HepG2 (cell line): ENCODE measurements around the gene GSPT1. TPM values are rescaled to one million over a fixed set of nuclear protein-coding genes. Genes with fewer than 3 reads are reported as not detected.

Experiments
- FOXA3 ChIP-seq: IDR thresholded peaks from 2 replicates; pipeline ENCODE4 v1.6.1; 2016; ENCODE audit warnings: missing genetic modification reagents, missing compliant biosample characterization
- GLI4 ChIP-seq: sonication (generic); formaldehyde crosslinking; IDR thresholded peaks from 2 replicates; pipeline ENCODE4 v1.5.1; 2020; ENCODE audit warnings: missing genetic modification reagents, mild to moderate bottlenecking, moderate library complexity, borderline replicate concordance
- HOXA5 ChIP-seq: sonication (generic); formaldehyde crosslinking; IDR thresholded peaks from 2 replicates; pipeline ENCODE4 v1.4.0; 2020; ENCODE audit warnings: missing genetic modification reagents
- KDM4B ChIP-seq: sonication (generic); formaldehyde crosslinking; IDR thresholded peaks from 2 replicates; pipeline ENCODE4 v1.4.0; 2020; ENCODE audit warnings: missing genetic modification reagents
- NFATC3 ChIP-seq: sonication (generic); formaldehyde crosslinking; IDR thresholded peaks from 2 replicates; pipeline ENCODE4 v1.5.1; 2020; ENCODE audit warnings: mild to moderate bottlenecking, missing genetic modification reagents
- NFE2L2 ChIP-seq: fragments of 150-350 bp; IDR thresholded peaks from 2 replicates; pipeline ENCODE4 v1.6.1; 2014; ENCODE audit warnings: low read length
- PTBP1 ChIP-seq: fragments of 200-400 bp; formaldehyde crosslinking; IDR thresholded peaks from 2 replicates; pipeline ENCODE4 v1.6.1; 2018; ENCODE audit warnings: low read length, low read depth; ENCODE audit not compliant: poor library complexity, severe bottlenecking
- RARG ChIP-seq: sonication (generic); formaldehyde crosslinking; IDR thresholded peaks from 2 replicates; pipeline ENCODE4 v1.4.0; 2020; ENCODE audit warnings: low read depth, mild to moderate bottlenecking, missing genetic modification reagents
- ZBTB7A ChIP-seq: sonication (generic); formaldehyde crosslinking; IDR thresholded peaks from 2 replicates; pipeline ENCODE4 v1.8.0; 2022; ENCODE audit warnings: mild to moderate bottlenecking, missing genetic modification reagents
- ZNF274 ChIP-seq: sonication (generic); formaldehyde crosslinking; IDR thresholded peaks from 2 replicates; pipeline ENCODE4 v1.5.1; 2020; ENCODE audit warnings: mild to moderate bottlenecking, missing genetic modification reagents
- ZNF282 ChIP-seq: fragments of 450-650 bp; IDR thresholded peaks from 2 replicates; pipeline ENCODE4 v1.6.1; 2018; ENCODE audit not compliant: partially characterized antibody
- ZNF614 ChIP-seq: IDR thresholded peaks from 2 replicates; pipeline ENCODE4 v1.6.1; 2018; ENCODE audit warnings: missing biosample characterization, missing genetic modification reagents, inconsistent platforms, borderline replicate concordance
- polyA plus RNA-seq, 8 experiments: library from polyadenylated mRNA; depleted of rRNA in 3 of 8; stranded (reverse) in 7 of 8; unstranded in 1 of 8; fragments of >200 nt; fragmentation: Illumina TruSeq in 4 of 8; extraction: Trizol in 4 of 8; gene quantifications; 2 replicates each; pipeline versions ENCODE4 v1.2.1 to v1.2.3, GENCODE V29; 2011 to 2016; ENCODE audit warnings: low read depth in 4 of 8, missing spikeins in 1 of 8, mixed read lengths in 1 of 8; ENCODE audit not compliant: insufficient read depth in 1 of 8
- total RNA-seq, 5 experiments: library from RNA; depleted of rRNA; stranded (reverse); fragments of >200 nt; fragmentation: Illumina TruSeq; extraction: Trizol; gene quantifications; 2 replicates each; pipeline ENCODE4 v1.2.3, GENCODE V29; 2016; ENCODE audit warnings: low read depth in 1 of 5
- TF ChIP-seq, protein P1 (sequence below): sonication (generic); formaldehyde crosslinking; IDR thresholded peaks from 2 replicates; pipeline ENCODE4 v1.5.0; 2020; ENCODE audit warnings: missing genetic modification reagents
- TF ChIP-seq, protein P2 (sequence below): IDR thresholded peaks from 2 replicates; pipeline ENCODE4 v1.6.1; 2012; ENCODE audit warnings: low read depth, low read length, improper control_type of control experiment
- TF ChIP-seq, protein P3 (sequence below): sonication (generic); formaldehyde crosslinking; IDR thresholded peaks from 2 replicates; pipeline ENCODE4 v1.4.0; 2020; ENCODE audit warnings: mild to moderate bottlenecking, missing genetic modification reagents
- TF ChIP-seq, protein P4 (sequence below): sonication (generic); formaldehyde crosslinking; IDR thresholded peaks from 2 replicates; pipeline ENCODE4 v1.4.0; 2020; ENCODE audit warnings: missing genetic modification reagents
- TF ChIP-seq, protein P5 (sequence below): sonication (generic); formaldehyde crosslinking; conservative IDR thresholded peaks from 2 replicates; pipeline ENCODE4 v1.4.0; 2020; ENCODE audit warnings: missing genetic modification reagents
- TF ChIP-seq, protein P6 (sequence below): sonication (generic); formaldehyde crosslinking; IDR thresholded peaks from 2 replicates; pipeline ENCODE4 v1.4.0; 2020; ENCODE audit warnings: missing genetic modification reagents, borderline replicate concordance

Gene GSPT1
- total and polyA plus RNA-seq, 2 of the 13 experiments (the other 11 are each of a cell fraction or from before 2014, with no cell fraction given) = 120 to 316 TPM

DNA sequence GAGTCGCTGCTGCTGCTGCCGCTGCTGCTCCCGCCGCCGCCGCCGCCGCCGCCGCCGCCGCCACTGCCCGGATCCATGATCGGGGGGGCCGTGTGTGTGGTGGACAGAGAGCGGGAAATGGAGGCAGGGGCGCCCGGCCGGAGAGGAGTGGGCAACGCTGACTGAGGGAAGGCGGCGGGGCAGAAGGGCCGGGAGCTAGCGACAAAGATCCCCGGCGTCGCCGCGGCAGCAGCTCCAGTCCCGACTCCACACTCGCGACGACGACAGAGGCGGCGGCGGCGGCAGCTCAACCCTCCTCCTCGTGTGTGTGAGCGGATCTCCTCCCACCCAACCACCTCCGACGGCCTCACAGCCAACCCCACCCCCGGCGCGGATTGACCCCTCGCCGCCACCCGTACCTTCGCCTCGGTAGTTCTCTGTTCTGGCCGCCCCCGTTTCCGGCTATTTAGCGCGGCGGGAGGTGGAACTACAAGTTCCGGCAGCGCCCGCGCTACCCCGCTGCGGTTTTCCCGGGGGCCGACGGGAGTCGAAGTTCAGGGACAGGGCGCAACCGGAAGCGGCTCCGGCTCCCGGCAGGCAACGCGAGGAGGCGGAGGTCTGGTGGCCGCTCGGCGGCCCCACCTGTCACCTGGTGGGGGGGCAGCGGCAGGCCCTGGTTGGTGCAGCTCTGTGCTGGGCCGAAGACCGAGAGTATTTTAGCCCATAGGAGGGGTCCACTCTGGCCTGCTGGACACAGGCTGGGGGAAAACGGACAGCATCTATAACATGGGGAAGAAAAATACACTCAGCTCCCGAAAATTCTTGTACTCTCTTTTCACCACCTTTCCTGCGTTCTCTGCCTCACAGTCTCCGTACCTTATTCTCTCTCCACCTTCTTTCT, at the start of gene GSPT1 (continued):
- TF ChIP-seq, protein P1, sequence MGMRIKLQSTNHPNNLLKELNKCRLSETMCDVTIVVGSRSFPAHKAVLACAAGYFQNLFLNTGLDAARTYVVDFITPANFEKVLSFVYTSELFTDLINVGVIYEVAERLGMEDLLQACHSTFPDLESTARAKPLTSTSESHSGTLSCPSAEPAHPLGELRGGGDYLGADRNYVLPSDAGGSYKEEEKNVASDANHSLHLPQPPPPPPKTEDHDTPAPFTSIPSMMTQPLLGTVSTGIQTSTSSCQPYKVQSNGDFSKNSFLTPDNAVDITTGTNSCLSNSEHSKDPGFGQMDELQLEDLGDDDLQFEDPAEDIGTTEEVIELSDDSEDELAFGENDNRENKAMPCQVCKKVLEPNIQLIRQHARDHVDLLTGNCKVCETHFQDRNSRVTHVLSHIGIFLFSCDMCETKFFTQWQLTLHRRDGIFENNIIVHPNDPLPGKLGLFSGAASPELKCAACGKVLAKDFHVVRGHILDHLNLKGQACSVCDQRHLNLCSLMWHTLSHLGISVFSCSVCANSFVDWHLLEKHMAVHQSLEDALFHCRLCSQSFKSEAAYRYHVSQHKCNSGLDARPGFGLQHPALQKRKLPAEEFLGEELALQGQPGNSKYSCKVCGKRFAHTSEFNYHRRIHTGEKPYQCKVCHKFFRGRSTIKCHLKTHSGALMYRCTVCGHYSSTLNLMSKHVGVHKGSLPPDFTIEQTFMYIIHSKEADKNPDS = peak; percentile 96
- TF ChIP-seq NFE2L2 (no peak), PTBP1 (peak; percentile 82), ZNF274 (CRISPR knock-in tag) (no peak; the same call in 1 of the 2 replicates), ZNF614 (CRISPR knock-in tag) (peak; percentile 98), NFATC3 (no peak), ZNF282 (no peak), GLI4 (CRISPR knock-in tag) (0 out of 2 replicates have a peak, but pooled peaks have one; percentile 72), HOXA5 (CRISPR knock-in tag) (peak; percentile 97; the same call in 1 of the 2 replicates), FOXA3 (CRISPR knock-in tag) (peak; percentile 68), KDM4B (CRISPR knock-in tag) (peak; percentile 78; the same call in 1 of the 2 replicates), ZBTB7A (CRISPR knock-in tag) (peak; percentile 61; the same call in 1 of the 2 replicates), RARG (CRISPR knock-in tag) (no peak)
- TF ChIP-seq, protein P2, sequence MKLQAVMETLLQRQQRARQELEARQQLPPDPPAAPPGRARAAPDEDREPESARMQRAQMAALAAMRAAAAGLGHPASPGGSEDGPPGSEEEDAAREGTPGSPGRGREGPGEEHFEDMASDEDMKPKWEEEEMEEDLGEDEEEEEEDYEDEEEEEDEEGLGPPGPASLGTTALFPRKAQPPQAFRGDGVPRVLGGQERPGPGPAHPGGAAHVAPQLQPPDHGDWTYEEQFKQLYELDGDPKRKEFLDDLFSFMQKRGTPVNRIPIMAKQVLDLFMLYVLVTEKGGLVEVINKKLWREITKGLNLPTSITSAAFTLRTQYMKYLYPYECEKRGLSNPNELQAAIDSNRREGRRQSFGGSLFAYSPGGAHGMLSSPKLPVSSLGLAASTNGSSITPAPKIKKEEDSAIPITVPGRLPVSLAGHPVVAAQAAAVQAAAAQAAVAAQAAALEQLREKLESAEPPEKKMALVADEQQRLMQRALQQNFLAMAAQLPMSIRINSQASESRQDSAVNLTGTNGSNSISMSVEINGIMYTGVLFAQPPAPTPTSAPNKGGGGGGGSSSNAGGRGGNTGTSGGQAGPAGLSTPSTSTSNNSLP = peak; percentile 18; the same call in 1 of the 2 replicates
- TF ChIP-seq, protein P3, sequence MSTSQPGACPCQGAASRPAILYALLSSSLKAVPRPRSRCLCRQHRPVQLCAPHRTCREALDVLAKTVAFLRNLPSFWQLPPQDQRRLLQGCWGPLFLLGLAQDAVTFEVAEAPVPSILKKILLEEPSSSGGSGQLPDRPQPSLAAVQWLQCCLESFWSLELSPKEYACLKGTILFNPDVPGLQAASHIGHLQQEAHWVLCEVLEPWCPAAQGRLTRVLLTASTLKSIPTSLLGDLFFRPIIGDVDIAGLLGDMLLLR (CRISPR knock-in tag) = peak; percentile 72
- TF ChIP-seq, protein P4, sequence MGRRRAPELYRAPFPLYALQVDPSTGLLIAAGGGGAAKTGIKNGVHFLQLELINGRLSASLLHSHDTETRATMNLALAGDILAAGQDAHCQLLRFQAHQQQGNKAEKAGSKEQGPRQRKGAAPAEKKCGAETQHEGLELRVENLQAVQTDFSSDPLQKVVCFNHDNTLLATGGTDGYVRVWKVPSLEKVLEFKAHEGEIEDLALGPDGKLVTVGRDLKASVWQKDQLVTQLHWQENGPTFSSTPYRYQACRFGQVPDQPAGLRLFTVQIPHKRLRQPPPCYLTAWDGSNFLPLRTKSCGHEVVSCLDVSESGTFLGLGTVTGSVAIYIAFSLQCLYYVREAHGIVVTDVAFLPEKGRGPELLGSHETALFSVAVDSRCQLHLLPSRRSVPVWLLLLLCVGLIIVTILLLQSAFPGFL (CRISPR knock-in tag) = no peak
- TF ChIP-seq, protein P5, sequence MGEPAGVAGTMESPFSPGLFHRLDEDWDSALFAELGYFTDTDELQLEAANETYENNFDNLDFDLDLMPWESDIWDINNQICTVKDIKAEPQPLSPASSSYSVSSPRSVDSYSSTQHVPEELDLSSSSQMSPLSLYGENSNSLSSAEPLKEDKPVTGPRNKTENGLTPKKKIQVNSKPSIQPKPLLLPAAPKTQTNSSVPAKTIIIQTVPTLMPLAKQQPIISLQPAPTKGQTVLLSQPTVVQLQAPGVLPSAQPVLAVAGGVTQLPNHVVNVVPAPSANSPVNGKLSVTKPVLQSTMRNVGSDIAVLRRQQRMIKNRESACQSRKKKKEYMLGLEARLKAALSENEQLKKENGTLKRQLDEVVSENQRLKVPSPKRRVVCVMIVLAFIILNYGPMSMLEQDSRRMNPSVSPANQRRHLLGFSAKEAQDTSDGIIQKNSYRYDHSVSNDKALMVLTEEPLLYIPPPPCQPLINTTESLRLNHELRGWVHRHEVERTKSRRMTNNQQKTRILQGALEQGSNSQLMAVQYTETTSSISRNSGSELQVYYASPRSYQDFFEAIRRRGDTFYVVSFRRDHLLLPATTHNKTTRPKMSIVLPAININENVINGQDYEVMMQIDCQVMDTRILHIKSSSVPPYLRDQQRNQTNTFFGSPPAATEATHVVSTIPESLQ (CRISPR knock-in tag) = peak; percentile 95
- TF ChIP-seq, protein P6, sequence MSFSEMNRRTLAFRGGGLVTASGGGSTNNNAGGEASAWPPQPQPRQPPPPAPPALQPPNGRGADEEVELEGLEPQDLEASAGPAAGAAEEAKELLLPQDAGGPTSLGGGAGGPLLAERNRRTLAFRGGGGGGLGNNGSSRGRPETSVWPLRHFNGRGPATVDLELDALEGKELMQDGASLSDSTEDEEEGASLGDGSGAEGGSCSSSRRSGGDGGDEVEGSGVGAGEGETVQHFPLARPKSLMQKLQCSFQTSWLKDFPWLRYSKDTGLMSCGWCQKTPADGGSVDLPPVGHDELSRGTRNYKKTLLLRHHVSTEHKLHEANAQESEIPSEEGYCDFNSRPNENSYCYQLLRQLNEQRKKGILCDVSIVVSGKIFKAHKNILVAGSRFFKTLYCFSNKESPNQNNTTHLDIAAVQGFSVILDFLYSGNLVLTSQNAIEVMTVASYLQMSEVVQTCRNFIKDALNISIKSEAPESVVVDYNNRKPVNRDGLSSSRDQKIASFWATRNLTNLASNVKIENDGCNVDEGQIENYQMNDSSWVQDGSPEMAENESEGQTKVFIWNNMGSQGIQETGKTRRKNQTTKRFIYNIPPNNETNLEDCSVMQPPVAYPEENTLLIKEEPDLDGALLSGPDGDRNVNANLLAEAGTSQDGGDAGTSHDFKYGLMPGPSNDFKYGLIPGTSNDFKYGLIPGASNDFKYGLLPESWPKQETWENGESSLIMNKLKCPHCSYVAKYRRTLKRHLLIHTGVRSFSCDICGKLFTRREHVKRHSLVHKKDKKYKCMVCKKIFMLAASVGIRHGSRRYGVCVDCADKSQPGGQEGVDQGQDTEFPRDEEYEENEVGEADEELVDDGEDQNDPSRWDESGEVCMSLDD (CRISPR knock-in tag) = peak; percentile 9; the same call in 1 of the 2 replicates
